Mammary epithelial cell (primary cell): ENCODE data around the gene RNF213.

Experiments
- CTCF ChIP-seq, 2 donors: IDR thresholded peaks in 1 of 2; conservative IDR thresholded peaks in 1 of 2; 2 replicates each; pipeline ENCODE4 v1.5.1; 2011 to 2012; ENCODE audit warnings: inconsistent platforms in 2 of 2, low read length in 2 of 2, mild to moderate bottlenecking in 2 of 2, control low read depth in 1 of 2, low read depth in 1 of 2; ENCODE audit not compliant: insufficient read depth in 1 of 2; ENCODE audit errors: extremely low read depth in 1 of 2
- EZH2 ChIP-seq: IDR thresholded peaks from 2 replicates; pipeline ENCODE4 v1.6.1; 2012; ENCODE audit warnings: low read length, inconsistent platforms, borderline replicate concordance

GRCh38 chr17:80409626-80410025, 149.0 kb downstream of the RNF213 start:
- no peak for TF ChIP-seq CTCF (conservative IDR thresholded peaks at IDR 0.05 in 1 of 2, IDR thresholded peaks at IDR 0.05 in 1 of 2; ENCODE audit: extremely low read depth in 1 of 2, insufficient read depth in 1 of 2, low read depth in 1 of 2, low read length in 2 of 2)
- no peak for TF ChIP-seq EZH2
